Mesothelial cell of epicardium (in vitro differentiated cells): ENCODE measurements around the gene HSH2D. TPM values are rescaled to one million over a fixed set of nuclear protein-coding genes. Genes with fewer than 3 reads are reported as not detected.

Source experiments
- DNase-seq, 2 experiments: peaks; one replicate each; pipeline ENCODE4 v3.0.0; 2021; ENCODE audit warnings: low spot score in 2 of 2; ENCODE audit not compliant: unreplicated experiment in 2 of 2
- H3K27ac Mint-ChIP-seq: 2 replicates; pipeline ENCODE4 v1.8.0; 2021; ENCODE audit warnings: mixed read lengths
- H3K27me3 Mint-ChIP-seq: 2 replicates; pipeline ENCODE4 v1.8.0; 2021; ENCODE audit warnings: low read depth, mixed read lengths
- H3K36me3 Mint-ChIP-seq: 2 replicates; pipeline ENCODE4 v1.8.0; 2021; ENCODE audit warnings: mixed read lengths
- H3K4me1 Mint-ChIP-seq: 2 replicates; pipeline ENCODE4 v1.8.0; 2021; ENCODE audit warnings: mixed read lengths
- H3K4me3 Mint-ChIP-seq: 2 replicates; pipeline ENCODE4 v1.8.0; 2021; ENCODE audit warnings: mild to moderate bottlenecking, moderate library complexity, mixed read lengths
- H3K9me3 Mint-ChIP-seq: 2 replicates; pipeline ENCODE4 v1.8.0; 2021; ENCODE audit warnings: mixed read lengths
- total RNA-seq: library from RNA; stranded (reverse); gene quantifications from 3 replicates; pipeline ENCODE4 v1.2.1, GENCODE V29; 2021
- TF ChIP-seq, protein P1 (sequence below): fragments of 200-600 bp; sonication (generic); IDR thresholded peaks from one replicate; pipeline ENCODE4 v1.5.0; 2021; ENCODE audit warnings: antibody characterized with exemption; ENCODE audit not compliant: unreplicated experiment

The HSH2D gene
- total RNA-seq, 1 donor from 2014 or later = 0.38 TPM

DNA sequence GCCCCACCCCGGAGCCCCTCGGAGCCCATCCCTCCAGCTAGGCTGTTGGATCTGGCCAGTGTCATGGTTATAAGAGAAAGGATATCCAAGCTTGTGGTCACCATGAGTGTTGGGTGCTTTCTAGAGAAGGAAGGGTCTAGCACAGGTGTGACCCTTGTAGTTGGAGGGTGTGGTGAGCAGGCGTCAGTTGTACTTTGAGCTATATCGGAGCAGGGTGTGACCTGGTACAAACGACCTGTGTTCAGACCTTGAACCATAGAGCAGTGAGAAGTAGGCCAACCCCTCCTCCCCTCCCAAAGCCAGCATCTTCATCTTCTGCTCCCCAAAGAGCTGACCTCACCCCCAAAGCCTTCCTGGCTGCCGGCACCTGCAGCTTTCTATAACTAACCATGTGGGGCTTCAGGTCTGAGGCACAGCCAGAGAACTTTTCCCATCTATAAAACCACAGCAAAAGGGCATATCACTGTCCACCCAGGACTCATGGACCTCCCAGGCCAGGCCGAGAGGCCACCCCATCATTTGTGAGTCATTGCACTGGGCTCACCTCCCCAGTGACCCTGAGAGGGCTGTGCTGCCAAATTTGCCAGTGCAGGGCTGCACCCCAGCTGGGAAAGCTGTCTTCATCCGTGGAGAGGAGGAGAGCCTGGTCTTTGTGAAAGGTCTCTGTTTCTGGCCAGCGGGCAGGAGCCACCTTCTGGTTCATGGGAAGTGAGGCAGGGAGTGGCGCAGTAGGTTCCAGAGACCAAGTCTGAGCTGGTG is 17.6 kb upstream of the HSH2D start:
- Mint-ChIP-seq H3K27me3 (no peaks in the 10 kb centered on the region), H3K4me3 (no peak overlapping the region), H3K4me1 (no peaks in the 10 kb centered on the region), H3K36me3 (peaks cover 28% of the 10 kb centered on the region), H3K9me3 (no peaks in the 10 kb centered on the region), H3K27ac (no peak overlapping the region)
- TF ChIP-seq, protein P1, sequence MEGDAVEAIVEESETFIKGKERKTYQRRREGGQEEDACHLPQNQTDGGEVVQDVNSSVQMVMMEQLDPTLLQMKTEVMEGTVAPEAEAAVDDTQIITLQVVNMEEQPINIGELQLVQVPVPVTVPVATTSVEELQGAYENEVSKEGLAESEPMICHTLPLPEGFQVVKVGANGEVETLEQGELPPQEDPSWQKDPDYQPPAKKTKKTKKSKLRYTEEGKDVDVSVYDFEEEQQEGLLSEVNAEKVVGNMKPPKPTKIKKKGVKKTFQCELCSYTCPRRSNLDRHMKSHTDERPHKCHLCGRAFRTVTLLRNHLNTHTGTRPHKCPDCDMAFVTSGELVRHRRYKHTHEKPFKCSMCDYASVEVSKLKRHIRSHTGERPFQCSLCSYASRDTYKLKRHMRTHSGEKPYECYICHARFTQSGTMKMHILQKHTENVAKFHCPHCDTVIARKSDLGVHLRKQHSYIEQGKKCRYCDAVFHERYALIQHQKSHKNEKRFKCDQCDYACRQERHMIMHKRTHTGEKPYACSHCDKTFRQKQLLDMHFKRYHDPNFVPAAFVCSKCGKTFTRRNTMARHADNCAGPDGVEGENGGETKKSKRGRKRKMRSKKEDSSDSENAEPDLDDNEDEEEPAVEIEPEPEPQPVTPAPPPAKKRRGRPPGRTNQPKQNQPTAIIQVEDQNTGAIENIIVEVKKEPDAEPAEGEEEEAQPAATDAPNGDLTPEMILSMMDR = no peak
- no peak for DNase-seq

- no peaks in the 10 kb centered on the region for H3K27me3 Mint-ChIP-seq
- H3K4me3 Mint-ChIP-seq = no peak overlapping the region
- no peak for DNase-seq
- no peak overlapping the region for H3K27ac Mint-ChIP-seq
- H3K4me1 Mint-ChIP-seq = no peaks in the 10 kb centered on the region
- peaks cover 35% of the 10 kb centered on the region for H3K36me3 Mint-ChIP-seq
- peaks cover 5% of the 10 kb centered on the region for H3K9me3 Mint-ChIP-seq
- TF ChIP-seq, protein P1 = no peak
Observed at GRCh38 chr19:16127080-16127479, 16.4 kb upstream of the HSH2D start.

GRCh38 chr19:16127776-16128371 is 15.6 kb upstream of the HSH2D start:
- H3K27me3 Mint-ChIP-seq = no peaks in the 10 kb centered on the region
- H3K36me3 Mint-ChIP-seq = peaks cover 42% of the 10 kb centered on the region
- no peak overlapping the region for H3K27ac Mint-ChIP-seq
- peaks cover 5% of the 10 kb centered on the region for H3K9me3 Mint-ChIP-seq
- no peak for DNase-seq
- TF ChIP-seq, protein P1 = no peak
- H3K4me3 Mint-ChIP-seq = no peak overlapping the region
- no peaks in the 10 kb centered on the region for H3K4me1 Mint-ChIP-seq

DNA sequence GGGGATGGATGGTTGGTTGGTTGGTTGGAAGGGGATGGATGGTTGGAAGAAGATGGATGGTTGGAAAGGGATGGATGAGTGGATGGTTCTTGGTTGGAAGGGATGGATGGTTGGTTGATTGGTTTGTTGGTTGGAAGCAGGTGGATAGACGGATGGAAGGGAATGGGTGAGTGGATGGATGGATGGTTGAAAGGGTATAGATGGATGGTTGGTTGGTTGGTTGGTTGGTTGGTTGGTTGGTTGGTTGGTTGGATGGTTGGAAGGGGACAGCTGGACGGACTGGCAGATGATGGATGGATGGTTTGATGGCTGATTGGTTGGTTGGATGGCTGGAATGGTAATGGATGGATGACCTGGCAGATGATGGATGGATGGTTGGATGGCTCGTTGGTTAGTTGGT is 11.8 kb upstream of the HSH2D start:
- TF ChIP-seq, protein P1 = no peak
- Mint-ChIP-seq H3K27me3 (no peaks in the 10 kb centered on the region), H3K36me3 (peaks cover 53% of the 10 kb centered on the region), H3K4me1 (no peaks in the 10 kb centered on the region), H3K4me3 (no peak overlapping the region), H3K27ac (no peak overlapping the region), H3K9me3 (peaks cover 8% of the 10 kb centered on the region)
- DNase-seq = no peak

GRCh38 chr19:16133818-16134217 is 9.7 kb upstream of the HSH2D start:
- Mint-ChIP-seq H3K9me3 (peaks cover 8% of the 10 kb centered on the region), H3K27me3 (peaks cover 3% of the 10 kb centered on the region), H3K4me3 (no peak overlapping the region), H3K27ac (no peak overlapping the region), H3K4me1 (no peaks in the 10 kb centered on the region), H3K36me3 (peaks cover 48% of the 10 kb centered on the region)
- TF ChIP-seq, protein P1 = no peak
- DNase-seq = no peak
